DMS53 treated with DMSO at 0.1 percent for 48 hours (cell line): ENCODE results near the gene SALL1.

Experiments used
- DNase-seq: peaks from one replicate; lab custom pipeline; 2025; ENCODE audit not compliant: unreplicated experiment; lab: John Stamatoyannopoulos, UW

The SALL1 gene

GRCh38 chr16:51157698-51158097 is 6.6 kb upstream of the SALL1 start:
- no peak for DNase-seq

- no peak for DNase-seq
Measured at GRCh38 chr16:51156807-51157200, 5.7 kb upstream of the SALL1 start.

GRCh38 chr16:51155820-51156806 is 5.0 kb upstream of the SALL1 start:
- no peak for DNase-seq

GRCh38 chr16:51155199-51155607 is 4.1 kb upstream of the SALL1 start:
- DNase-seq = no peak

DNA sequence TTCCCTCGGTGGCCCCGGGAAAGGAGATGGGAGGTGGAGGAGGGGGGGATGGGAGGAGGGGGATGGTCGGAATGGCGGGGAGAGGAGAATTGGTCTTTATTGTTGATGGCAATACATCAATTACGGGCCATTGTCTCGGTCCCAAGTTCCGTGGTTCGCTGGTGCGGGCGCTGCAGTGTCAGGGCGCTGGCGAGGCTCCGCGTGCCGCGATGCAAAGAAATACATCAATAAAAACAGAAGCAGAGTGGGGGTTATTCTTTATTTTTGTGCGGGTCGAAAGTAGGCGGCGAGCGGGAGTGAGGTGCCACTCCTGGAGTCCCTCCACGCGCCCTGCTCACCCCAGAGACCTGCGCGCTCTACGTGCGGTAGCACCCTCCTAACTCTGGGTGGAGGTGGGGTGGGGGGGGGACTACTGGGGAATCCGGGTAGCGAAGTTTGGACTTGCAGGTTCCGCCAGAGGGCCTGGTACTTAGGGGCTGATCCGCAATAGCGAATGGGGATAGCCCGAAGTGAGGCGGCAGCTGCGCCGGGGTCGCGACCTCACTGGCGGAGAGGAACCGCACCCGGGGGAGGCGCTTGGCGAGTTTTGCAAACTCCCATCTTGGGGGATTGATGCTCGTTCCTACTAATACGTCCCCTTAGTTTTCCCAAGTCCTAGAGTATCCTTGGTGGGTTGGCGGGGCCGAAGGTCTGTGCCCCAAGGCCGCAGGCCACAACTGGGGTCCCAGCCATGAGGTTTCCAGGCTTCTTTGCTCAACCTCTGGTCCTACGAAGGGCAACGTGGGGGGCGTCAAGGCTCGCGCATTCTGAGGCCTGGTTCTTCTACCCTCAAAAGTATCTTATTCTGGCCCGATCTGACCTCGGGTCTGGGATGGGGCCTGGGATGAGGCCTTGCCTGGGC is 3.5 kb upstream of the SALL1 start:
- DNase-seq = no peak

DNA sequence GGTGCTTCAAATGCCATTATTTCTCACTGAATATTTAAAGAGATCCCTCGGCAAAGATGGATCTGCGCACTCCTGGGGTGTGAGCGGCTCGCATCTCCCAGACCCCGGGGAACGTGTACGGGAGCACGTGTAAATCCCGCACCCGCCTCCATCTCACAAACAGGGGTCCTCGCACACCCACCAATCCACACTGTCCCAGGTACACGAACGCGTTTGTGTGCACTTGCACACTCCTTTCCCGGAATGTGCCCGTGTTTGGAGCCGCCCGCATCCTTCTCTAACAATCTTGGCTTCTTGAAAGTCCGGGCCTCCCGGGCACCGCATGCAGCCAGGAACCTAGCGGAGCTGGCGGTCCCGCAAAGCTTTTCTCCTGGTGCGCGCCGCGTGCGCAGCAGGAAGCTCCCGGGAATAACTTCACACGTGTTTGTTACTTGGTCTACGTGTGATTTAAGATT is 2.5 kb upstream of the SALL1 start:
- DNase-seq = no peak

DNA sequence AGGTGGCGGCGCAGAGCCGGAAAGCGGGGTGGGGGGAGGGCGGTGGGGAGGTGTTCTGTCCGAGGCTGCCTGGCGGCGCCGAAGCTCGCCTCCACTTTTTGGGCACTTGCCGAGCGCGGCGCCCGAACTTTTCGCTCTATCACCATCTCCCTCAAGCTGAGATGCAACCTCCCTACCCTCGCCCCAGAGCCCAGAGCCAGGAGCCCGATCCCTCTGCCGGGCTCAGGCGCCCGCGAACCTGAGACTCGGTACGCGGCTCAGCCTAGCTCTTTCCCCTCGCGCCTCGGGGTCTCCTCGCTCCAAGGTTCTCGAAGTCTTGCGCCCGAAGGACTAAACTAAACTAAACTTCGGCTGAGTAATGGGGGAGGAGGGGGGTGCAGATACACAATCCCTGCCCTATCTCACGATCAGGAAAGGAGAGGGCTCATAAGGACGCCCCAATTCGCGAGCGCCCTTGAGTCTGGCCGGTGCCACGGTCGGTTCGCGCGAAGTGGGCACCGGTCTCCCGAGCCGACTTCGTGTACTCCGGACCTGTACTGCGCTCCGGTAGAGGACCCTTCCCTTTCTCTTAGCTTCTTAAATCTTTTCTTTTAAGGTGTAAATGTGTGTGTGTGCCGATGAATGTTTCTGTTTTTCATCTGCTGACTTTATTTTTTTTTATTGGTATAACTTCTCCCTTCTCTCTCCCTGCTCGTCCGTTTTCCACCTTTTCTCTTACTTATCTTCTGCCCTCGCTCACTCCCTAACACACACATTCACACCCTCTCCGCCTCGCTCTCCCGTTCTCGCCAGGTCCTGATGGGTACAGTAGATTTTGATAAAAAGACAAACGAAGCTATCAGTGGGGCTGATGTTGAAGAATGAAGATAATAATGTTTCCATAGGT is 1.9 kb upstream of the SALL1 start:
- no peak for DNase-seq

- DNase-seq = no peak
Measured at GRCh38 chr16:51151961-51152663, 1.0 kb upstream of the SALL1 start.

DNA sequence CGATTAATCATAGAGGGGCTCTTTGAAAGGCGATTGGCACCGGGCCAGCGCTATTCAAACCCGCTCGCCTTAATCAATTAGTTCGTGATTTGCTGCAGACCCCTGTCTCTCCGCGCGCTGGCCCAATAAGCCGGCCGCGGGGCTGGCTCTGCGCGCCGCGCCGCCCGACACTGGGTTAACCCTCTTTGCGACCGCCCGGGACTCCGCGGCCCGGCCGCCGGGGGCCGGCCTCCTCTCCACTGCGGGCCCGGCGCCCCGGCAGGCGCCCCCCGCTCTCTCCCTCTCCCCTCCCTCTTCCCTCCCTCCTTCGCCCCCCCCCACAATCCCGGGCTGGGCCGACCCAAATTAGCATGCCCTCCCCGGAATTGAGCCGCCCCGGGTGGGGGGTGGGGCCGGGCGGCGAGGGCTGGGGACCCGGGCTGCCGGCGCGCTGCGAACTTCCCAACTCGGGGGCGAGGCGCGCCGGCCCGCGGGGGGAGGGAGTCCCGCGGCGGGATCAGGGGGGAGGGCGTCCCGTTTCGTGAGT is 428 bp upstream of the SALL1 start:
- DNase-seq = no peak

DNA sequence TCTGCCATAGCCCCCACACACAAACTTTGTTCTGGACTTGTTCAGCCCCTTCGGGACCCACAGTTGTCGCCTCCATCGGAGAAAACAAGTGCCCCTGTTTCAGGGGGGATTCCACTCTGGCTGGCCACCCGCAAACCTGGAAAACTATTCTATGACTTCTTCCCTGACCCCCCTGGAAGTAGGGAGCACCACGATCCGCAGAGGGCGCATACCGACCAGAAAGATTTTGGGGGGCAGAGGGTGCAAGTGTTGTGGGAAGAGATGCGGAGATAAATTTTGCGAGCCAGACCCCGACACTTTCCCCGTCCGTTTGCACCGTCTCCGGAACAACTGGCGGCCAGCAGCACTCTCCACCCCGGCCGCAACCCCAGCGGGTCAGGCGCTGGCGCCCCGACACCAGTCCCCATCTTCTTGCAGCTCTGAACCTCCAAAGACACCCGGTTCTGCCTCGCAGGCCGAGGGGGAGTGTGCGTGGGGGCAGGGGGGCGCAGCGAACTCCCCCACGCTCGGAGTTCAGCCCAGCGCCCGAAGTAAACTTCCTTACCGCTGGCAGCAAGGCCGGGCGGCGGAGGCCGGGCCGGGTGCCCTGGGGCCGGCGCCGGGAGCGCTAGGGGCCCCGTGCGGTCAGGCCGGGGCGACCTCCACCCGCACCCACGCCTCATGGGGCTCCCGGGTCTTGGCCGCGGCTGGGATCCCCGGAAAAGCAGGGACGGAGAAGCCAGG is 744 bp downstream of the SALL1 start:
- no peak for DNase-seq

DNA sequence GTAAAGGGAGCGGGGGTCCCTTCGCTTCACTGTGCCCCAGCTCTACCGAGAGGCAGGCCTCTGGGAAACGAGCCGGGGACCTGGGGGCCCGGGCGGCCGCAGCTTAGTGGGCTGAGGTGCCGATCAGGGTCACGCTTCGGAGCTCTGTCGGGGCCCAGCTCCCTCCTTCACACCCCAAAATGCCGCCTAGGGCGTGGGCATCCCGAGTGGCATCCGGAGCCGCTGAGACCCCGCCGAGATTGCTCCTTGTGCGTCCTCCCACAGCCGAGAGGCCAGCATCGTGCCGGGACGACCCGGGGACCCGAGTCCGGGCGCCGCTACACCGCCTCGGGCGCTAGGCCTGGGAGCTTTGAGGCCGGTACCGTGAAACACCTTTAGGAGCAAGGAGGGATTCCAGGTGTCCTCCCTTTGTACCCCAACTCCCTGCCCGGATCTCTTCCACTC is 1.3 kb downstream of the SALL1 start:
- no peak for DNase-seq

DNA sequence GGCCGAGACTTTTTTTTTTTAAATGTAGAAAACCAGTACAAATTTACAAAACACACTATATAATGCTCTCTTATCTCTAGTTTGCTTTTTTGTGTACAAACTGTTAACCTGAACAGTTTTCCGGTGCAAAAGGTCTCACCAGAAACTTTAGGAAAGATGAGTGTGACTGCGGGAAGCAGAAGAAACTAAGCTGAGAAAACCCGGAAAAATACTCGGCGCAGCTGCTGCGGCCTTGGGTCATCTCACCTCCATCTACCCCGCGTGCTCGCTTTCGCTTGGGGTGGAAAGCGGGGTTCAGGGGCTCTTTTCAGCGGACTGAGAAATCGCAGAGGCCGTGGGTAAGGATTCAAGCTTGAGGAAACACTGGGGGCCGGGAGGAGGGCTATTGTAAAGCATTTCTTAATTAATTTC is 1.8 kb downstream of the SALL1 start:
- no peak for DNase-seq

DNA sequence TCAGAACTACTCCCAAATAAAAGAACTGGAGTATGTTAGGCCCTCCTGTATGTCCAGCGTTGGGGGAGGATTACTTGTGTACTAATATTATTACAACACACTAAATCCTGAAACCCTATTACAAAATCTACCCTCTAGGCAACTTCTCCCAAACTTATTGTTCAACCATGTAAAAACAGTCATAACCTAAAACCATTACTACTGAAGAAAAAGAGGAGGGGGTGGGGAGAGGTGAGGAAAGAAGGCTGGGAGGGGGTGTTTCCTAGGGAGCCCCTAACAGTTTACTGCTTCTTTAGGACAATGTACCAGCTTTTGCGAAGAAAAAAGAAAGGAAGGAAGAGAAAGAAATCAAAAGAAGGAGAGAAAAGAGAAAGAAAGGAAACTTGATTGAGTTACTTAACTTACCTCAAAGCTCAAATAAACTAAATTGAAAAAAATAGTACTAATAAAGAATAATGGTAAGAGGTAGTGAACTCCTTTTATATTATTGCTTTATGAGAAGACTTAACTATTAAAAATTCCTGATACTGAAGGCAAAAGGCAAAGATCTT is 2.3 kb downstream of the SALL1 start:
- DNase-seq = no peak

GRCh38 chr16:51147776-51148677 is 3.0 kb downstream of the SALL1 start:
- DNase-seq = no peak

DNA sequence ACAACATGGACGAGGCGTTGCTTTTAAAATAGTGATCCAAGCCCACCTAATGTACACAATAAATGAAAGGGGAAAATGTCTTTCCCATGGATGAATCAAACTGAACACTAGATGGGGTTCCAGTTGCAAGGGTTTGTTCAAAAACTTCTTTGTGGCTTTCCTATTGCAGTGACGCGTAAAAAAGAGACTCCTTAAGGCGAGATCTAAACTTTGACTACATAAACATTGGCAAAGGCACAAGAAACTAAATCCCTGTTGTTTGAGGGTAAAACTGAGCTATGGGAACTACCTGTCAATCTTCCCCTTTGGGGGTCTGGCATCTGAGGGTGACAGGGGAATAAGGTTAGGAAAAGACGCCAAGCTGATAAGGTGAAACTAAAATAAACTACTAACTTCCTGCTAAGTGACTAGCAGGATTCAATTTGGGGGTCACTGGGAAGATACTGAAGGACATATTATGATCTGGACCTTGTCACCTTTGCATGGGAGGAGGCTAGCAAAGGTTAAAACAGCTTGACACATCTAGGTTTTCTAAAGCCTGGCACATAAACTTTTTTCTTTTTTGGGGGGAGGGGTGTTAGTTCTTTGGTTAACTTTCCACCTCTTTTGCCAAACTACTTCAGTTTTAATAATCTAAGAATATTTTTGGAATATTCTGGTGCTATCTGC is 4.7 kb downstream of the SALL1 start:
- DNase-seq = no peak

DNA sequence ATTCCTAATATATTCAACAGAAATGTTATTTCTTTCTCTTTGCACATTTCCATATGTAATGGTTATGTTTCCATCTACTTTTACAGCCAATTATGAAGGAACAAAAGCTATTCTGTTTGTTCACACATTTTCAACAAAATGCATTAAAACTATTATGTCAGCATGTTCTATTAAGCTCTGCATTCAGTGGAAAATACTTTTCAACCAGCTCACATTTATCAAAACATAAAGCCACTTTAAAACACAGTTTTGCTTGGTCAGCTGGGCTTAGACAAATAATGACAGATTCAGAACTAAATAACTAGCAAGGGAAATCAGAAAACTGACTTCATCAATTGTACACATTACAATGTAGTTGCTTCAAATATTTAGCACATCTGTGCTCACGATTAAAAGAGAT is 6.9 kb downstream of the SALL1 start:
- no peak for DNase-seq
